ENCODE measurements around the gene JADE3. TPM values are rescaled to one million over a fixed set of nuclear protein-coding genes. Genes with fewer than 3 reads are reported as not detected.

The JADE3 gene
- total RNA-seq, 1 donor from 2014 or later, result 45.3 TPM

DNA sequence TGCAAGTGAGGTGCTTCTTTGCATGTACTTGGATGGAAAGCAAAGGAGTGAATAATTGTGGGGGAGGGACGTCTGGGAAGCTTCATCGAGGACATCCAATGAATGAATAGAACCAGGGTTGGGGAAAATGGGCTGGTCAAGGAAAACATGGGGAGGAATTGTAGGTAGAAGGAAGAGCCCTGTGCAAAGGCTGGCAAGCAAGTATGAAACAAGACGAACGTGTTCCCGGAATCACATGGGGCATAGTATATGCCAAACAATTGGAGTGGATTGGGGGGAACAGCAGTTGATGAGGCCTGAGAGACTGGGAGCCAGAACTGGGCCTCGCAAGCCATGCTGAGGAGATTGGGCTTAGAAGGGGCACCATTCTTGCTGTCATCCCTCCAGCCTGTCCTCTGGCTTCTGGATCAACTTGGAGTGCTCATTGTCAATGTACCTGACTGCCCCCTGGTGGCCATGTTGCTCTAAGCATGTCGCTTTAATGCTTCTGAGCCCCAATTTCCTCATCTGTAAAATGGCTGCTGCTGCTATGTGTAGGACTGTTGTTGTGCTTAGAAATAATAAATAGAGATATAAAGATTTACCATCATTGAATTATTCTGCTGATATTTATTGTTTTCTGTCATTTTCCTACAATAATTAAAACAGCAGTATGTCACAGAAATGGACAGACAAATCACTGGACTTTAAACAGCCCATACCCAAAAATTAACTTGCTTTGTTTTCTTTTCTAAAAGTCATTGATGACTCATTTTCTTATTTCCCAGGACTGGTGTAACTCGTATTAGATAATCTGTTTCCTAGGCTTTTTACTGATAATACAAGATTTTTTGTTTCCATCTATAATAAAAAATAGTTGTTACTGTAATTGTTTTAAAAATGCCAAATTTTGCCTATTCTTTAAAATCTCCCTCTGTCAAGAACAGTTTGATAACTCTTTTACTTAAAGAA lies 66.4 kb downstream of the JADE3 start:
- intact Hi-C loops (cut with micrococcal nuclease), result loop anchor here (1.0 to 2.0 kb wide), 5 partner anchors 18 to 220 kb away; partner anchors contain the start of gene SLC9A7

DNA sequence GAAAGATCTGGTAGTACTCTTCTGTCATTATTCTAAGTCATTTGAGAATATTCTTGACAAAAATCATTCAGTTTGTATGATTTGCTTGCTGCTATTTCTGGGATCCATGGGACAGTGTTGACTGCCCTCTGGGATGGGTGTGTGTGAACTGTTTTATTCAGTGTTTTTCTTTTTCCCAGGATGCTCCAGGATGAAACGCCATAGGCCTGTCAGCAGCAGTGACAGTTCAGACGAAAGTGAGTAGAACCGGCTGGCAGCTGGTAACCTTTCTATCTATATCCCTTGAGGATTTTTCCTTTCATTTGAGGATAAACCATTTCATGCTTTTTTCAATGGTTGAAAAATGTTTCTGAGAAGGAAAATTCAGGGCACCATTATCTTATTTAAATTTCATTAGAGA lies 72.5 kb downstream of the JADE3 start:
- H3K9me3 Mint-ChIP-seq, result peaks cover 3% of the 10 kb centered on the region
- ATAC-seq (ENCODE audit: low read depth) (no peak), DNase-seq (no peak)
- intact Hi-C loops (cut with micrococcal nuclease), result loop anchor here (5.0 kb wide), 1 partner anchor 33 kb away; no protein-coding TSS in a partner anchor
- ChIA-PET POLR2A (no interaction called here), CTCF (no interaction called here)
- no peak overlapping the region for H3K27ac Mint-ChIP-seq
- TF ChIP-seq, protein P1, sequence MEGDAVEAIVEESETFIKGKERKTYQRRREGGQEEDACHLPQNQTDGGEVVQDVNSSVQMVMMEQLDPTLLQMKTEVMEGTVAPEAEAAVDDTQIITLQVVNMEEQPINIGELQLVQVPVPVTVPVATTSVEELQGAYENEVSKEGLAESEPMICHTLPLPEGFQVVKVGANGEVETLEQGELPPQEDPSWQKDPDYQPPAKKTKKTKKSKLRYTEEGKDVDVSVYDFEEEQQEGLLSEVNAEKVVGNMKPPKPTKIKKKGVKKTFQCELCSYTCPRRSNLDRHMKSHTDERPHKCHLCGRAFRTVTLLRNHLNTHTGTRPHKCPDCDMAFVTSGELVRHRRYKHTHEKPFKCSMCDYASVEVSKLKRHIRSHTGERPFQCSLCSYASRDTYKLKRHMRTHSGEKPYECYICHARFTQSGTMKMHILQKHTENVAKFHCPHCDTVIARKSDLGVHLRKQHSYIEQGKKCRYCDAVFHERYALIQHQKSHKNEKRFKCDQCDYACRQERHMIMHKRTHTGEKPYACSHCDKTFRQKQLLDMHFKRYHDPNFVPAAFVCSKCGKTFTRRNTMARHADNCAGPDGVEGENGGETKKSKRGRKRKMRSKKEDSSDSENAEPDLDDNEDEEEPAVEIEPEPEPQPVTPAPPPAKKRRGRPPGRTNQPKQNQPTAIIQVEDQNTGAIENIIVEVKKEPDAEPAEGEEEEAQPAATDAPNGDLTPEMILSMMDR (IDR thresholded peaks at IDR 0.05), result no peak
- peaks cover 33% of the 10 kb centered on the region for H3K36me3 Mint-ChIP-seq (ENCODE audit: low read depth)
- no peak overlapping the region for H3K4me3 Mint-ChIP-seq
- H3K27me3 Mint-ChIP-seq, result no peaks in the 10 kb centered on the region
- H3K4me1 Mint-ChIP-seq, result peaks cover 12% of the 10 kb centered on the region

More for the DNA sequence above, 66.4 kb downstream of the JADE3 start:
- ChIA-PET POLR2A (interaction anchor here (0.7 to 2.0 kb wide), 4 partner anchors 66 to 545 kb away, joined by 3 to 12 read pairs (median 9); partner anchors contain the start of gene JADE3), CTCF (interaction anchor here (0.7 to 3.7 kb wide), 8 partner anchors 13 to 83 kb away, joined by 3 to 27 read pairs (median 4); partner anchors contain the start of gene JADE3)
- DNase-seq, result peak; percentile 54
- H3K27me3 Mint-ChIP-seq, result no peaks in the 10 kb centered on the region
- peak; percentile 86 for ATAC-seq (ENCODE audit: low read depth)
- H3K4me3 Mint-ChIP-seq, result no peak overlapping the region
- H3K36me3 Mint-ChIP-seq (ENCODE audit: low read depth), result no peaks in the 10 kb centered on the region
- H3K9me3 Mint-ChIP-seq, result no peaks in the 10 kb centered on the region
- peak overlapping the region; percentile 1 for H3K27ac Mint-ChIP-seq
- TF ChIP-seq, protein P1 (IDR thresholded peaks at IDR 0.05), result no peak
- H3K4me1 Mint-ChIP-seq, result peaks cover 37% of the 10 kb centered on the region

DNA sequence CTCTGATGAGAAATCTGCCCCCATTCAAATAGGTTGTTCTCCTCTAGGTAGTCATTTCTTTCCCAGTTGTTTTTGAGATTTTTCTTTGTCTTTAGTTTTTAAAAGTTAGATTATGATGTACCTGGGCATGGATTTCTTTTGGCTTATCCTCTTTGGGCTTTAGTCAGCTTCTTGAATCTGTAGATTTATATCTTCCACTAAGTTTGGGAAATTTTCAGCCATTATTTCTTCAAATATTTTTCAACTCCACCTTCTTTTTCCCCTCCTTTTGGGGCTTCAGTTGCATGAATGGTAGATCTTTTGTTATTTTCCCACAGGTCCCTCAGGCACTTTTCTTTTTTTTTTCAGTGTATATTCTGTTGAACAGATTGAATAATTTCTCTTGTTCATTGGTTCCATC lies 77.3 kb downstream of the JADE3 start:
- CTCF ChIA-PET, result no interaction called here
- Mint-ChIP-seq H3K36me3 (ENCODE audit: low read depth) (peaks cover 47% of the 10 kb centered on the region), H3K4me3 (no peak overlapping the region), H3K4me1 (peaks cover 11% of the 10 kb centered on the region), H3K27ac (no peak overlapping the region), H3K9me3 (peaks cover 3% of the 10 kb centered on the region), H3K27me3 (no peaks in the 10 kb centered on the region)
- POLR2A ChIA-PET, result no interaction called here
- ATAC-seq (ENCODE audit: low read depth), result no peak
- no peak for DNase-seq
- TF ChIP-seq, protein P1 (IDR thresholded peaks at IDR 0.05), result no peak
- intact Hi-C loops (cut with micrococcal nuclease), result no loop called here

DNA sequence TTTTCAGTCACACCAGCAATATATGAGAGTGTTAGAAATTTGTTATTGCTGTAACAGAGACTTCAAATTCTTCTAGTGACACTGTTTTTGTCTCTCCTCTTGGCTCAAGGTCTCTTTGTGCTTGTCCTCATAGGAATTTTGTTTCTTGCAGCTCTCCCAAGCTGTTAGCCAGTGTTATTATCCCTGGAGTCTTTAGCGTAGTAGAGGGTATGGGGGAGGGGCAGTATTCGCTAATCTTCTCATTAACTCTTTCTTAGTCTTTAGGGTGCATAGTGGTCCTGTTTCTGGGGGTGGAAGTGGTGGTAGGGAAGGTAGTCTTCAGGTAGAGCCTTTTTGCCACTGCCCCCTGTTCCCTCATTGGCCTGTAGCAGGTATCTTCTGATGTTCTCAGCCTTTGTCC lies 79.4 kb downstream of the JADE3 start:
- Mint-ChIP-seq H3K9me3 (peaks cover 3% of the 10 kb centered on the region), H3K4me3 (no peak overlapping the region), H3K36me3 (ENCODE audit: low read depth) (peaks cover 39% of the 10 kb centered on the region), H3K27ac (no peak overlapping the region), H3K4me1 (peaks cover 9% of the 10 kb centered on the region), H3K27me3 (no peaks in the 10 kb centered on the region)
- POLR2A ChIA-PET, result no interaction called here
- intact Hi-C loops (cut with micrococcal nuclease), result no loop called here
- CTCF ChIA-PET, result no interaction called here
- TF ChIP-seq, protein P1 (IDR thresholded peaks at IDR 0.05), result no peak
- DNase-seq (no peak), ATAC-seq (ENCODE audit: low read depth) (no peak)

DNA sequence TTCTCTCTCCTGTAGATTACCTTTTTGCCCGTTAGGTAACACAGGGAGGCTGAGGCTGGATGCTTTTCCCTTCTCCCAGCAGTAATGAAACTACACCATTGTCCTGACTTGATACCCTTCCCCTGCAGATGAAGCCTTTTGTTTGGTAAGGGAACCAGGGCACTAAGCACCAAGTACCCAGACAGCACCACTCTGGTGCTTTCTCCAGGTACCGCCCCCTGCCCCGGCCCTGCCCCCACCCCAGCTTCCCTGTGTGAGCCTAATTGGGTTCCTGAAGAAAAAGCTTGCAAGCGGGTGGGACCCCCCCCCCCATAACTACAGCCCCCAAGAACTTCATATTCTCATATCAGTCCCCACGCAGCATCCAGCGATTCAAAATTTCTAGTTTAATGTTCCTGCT lies 79.8 kb downstream of the JADE3 start:
- H3K4me1 Mint-ChIP-seq, result peaks cover 9% of the 10 kb centered on the region
- ATAC-seq (ENCODE audit: low read depth), result no peak
- ChIA-PET CTCF (no interaction called here), POLR2A (no interaction called here)
- no peaks in the 10 kb centered on the region for H3K27me3 Mint-ChIP-seq
- H3K4me3 Mint-ChIP-seq, result no peak overlapping the region
- intact Hi-C loops (cut with micrococcal nuclease), result no loop called here
- TF ChIP-seq, protein P1 (IDR thresholded peaks at IDR 0.05), result no peak
- H3K9me3 Mint-ChIP-seq, result peaks cover 3% of the 10 kb centered on the region
- peaks cover 37% of the 10 kb centered on the region for H3K36me3 Mint-ChIP-seq (ENCODE audit: low read depth)
- H3K27ac Mint-ChIP-seq, result no peak overlapping the region
- DNase-seq, result no peak
